Caco-2 (cell line): ENCODE results near the gene EPX. TPM values are rescaled to one million over a fixed set of nuclear protein-coding genes. Genes with fewer than 3 reads are reported as not detected.

Experiments
- BruUV-seq: library from RNA; stranded (reverse); fragments of 400-500 nt; replicated peaks from 2 replicates; lab custom pipeline; 2021; lab: Mats Ljungman, UMichigan
- CTCF ChIA-PET: fragments of 300-600 bp; sonication (Branson Sonifier 250); formaldehyde crosslinking; loops from one replicate; lab custom pipeline; 2022; ENCODE audit warnings: antibody characterized with exemption; lab: Charles Lee
- POLR2A ChIA-PET: fragments of 300-600 bp; sonication (Branson Sonifier 250); formaldehyde crosslinking; loops from one replicate; lab custom pipeline; 2022; ENCODE audit warnings: antibody characterized with exemption; lab: Charles Lee
- DNase-seq, 2 experiments: peaks; one replicate each; pipeline versions ENCODE4 v3.0.0 to v3.0.0-alpha.2; 2020 to 2022
- H3K27me3 ChIP-seq: replicated peaks from 2 replicates; pipeline ENCODE4 v1.6.0; 2011; ENCODE audit warnings: low read length; ENCODE audit not compliant: control insufficient read depth, insufficient read depth
- H3K36me3 ChIP-seq: 2 replicates; pipeline ENCODE4 v1.5.1; 2011; ENCODE audit warnings: low read length; ENCODE audit not compliant: control insufficient read depth, insufficient read depth
- H3K4me1 ChIP-seq: fragments of 250-450 bp; sonication (Bioruptor Pico); 2 replicates; pipeline ENCODE4 v1.5.1; 2020; ENCODE audit warnings: mild to moderate bottlenecking
- H3K4me3 ChIP-seq: 2 replicates; pipeline ENCODE4 v1.5.1; 2011; ENCODE audit warnings: low read depth, mild to moderate bottlenecking, control low read depth, low read length
- H3K9me3 ChIP-seq: fragments of 250-450 bp; sonication (Bioruptor Pico); 2 replicates; pipeline ENCODE4 v1.5.1; 2020; ENCODE audit warnings: mild to moderate bottlenecking, moderate library complexity
- H3K27ac Mint-ChIP-seq: one replicate; pipeline ENCODE4 v1.8.0; 2022; ENCODE audit warnings: mixed read lengths; ENCODE audit not compliant: unreplicated experiment
- H3K27me3 Mint-ChIP-seq: one replicate; pipeline ENCODE4 v1.8.0; 2022; ENCODE audit warnings: mixed read lengths; ENCODE audit not compliant: insufficient read depth, unreplicated experiment
- H3K36me3 Mint-ChIP-seq: one replicate; pipeline ENCODE4 v1.8.0; 2022; ENCODE audit warnings: mild to moderate bottlenecking, mixed read lengths; ENCODE audit not compliant: insufficient read depth, unreplicated experiment
- H3K4me1 Mint-ChIP-seq: one replicate; pipeline ENCODE4 v1.8.0; 2022; ENCODE audit warnings: low read depth, mixed read lengths; ENCODE audit not compliant: unreplicated experiment
- H3K4me3 Mint-ChIP-seq: one replicate; pipeline ENCODE4 v1.8.0; 2022; ENCODE audit warnings: mild to moderate bottlenecking, moderate library complexity, mixed read lengths; ENCODE audit not compliant: unreplicated experiment
- H3K9me3 Mint-ChIP-seq: one replicate; pipeline ENCODE4 v1.8.0; 2022; ENCODE audit warnings: mixed read lengths; ENCODE audit not compliant: unreplicated experiment
- intact Hi-C: fragments of 100-400 bp; cut with micrococcal nuclease; formaldehyde crosslinking; loops from one replicate; pipeline ENCODE4 v1.10.0; 2022; ENCODE audit not compliant: unreplicated experiment
- total RNA-seq: library from RNA; stranded (reverse); gene quantifications from 2 replicates; pipeline ENCODE4 v1.2.3, GENCODE V29; 2022
- TF ChIP-seq, protein P1 (sequence below), 2 experiments: fragments of 200-600 bp in 1 of 2; IDR thresholded peaks; 1 replicate in 1 of 2; 2 replicates in 1 of 2; pipeline versions ENCODE4 v1.5.1 to v1.8.0; 2011 to 2022; ENCODE audit warnings: antibody characterized with exemption in 1 of 2, control low read depth in 1 of 2, inconsistent platforms in 1 of 2, low read depth in 1 of 2, low read length in 1 of 2, mild to moderate bottlenecking in 1 of 2, moderate library complexity in 1 of 2; ENCODE audit not compliant: insufficient read depth in 1 of 2, severe bottlenecking in 1 of 2, unreplicated experiment in 1 of 2

EPX gene
- total RNA-seq, 1 experiment from 2014 or later: not detected

DNA sequence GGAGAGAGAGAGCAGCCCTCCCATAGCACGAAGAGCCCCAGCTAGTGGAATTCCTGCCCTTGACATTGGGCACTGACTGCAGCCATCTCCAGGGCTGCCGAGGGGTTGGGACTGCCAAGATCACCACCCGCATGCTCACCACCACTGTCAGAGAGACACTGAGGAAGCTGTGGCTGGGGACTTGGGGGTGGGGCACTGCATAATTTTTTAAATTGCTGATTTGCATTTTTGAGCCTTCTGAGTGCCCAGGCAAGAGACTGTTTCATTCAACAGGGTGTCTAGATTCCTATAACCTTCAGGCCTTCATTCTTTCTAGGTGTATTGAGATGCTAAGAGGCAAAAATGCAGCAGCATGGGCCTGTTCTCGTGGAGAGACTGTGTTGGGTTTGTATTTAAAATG lies 9.0 kb upstream of the EPX start:
- Mint-ChIP-seq H3K4me1 (no peaks in the 10 kb centered on the region), H3K9me3 (no peaks in the 10 kb centered on the region), H3K4me3 (no peak overlapping the region), H3K36me3 (no peaks in the 10 kb centered on the region), H3K27ac (no peak overlapping the region), H3K27me3 (peaks cover 10% of the 10 kb centered on the region)
- POLR2A ChIA-PET: no interaction called here
- no peaks in the 10 kb centered on the region for H3K9me3 ChIP-seq
- no TSS peak for BruUV-seq
- no peak for DNase-seq
- no peaks in the 10 kb centered on the region for H3K27me3 ChIP-seq
- CTCF ChIA-PET: interaction anchor here (0.7 to 1.1 kb wide), 2 partner anchors 10 to 63 kb away, joined by 4 to 5 read pairs; no protein-coding TSS in a partner anchor
- H3K4me1 ChIP-seq: no peaks in the 10 kb centered on the region
- no peaks in the 10 kb centered on the region for H3K36me3 ChIP-seq
- TF ChIP-seq, protein P1, sequence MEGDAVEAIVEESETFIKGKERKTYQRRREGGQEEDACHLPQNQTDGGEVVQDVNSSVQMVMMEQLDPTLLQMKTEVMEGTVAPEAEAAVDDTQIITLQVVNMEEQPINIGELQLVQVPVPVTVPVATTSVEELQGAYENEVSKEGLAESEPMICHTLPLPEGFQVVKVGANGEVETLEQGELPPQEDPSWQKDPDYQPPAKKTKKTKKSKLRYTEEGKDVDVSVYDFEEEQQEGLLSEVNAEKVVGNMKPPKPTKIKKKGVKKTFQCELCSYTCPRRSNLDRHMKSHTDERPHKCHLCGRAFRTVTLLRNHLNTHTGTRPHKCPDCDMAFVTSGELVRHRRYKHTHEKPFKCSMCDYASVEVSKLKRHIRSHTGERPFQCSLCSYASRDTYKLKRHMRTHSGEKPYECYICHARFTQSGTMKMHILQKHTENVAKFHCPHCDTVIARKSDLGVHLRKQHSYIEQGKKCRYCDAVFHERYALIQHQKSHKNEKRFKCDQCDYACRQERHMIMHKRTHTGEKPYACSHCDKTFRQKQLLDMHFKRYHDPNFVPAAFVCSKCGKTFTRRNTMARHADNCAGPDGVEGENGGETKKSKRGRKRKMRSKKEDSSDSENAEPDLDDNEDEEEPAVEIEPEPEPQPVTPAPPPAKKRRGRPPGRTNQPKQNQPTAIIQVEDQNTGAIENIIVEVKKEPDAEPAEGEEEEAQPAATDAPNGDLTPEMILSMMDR (IDR thresholded peaks at IDR 0.05; ENCODE audit: insufficient read depth in 1 of 2, low read depth in 1 of 2, low read length in 1 of 2, severe bottlenecking in 1 of 2, unreplicated experiment in 1 of 2): no peak
- H3K4me3 ChIP-seq: no peak overlapping the region
- intact Hi-C loops: no loop called here

DNA sequence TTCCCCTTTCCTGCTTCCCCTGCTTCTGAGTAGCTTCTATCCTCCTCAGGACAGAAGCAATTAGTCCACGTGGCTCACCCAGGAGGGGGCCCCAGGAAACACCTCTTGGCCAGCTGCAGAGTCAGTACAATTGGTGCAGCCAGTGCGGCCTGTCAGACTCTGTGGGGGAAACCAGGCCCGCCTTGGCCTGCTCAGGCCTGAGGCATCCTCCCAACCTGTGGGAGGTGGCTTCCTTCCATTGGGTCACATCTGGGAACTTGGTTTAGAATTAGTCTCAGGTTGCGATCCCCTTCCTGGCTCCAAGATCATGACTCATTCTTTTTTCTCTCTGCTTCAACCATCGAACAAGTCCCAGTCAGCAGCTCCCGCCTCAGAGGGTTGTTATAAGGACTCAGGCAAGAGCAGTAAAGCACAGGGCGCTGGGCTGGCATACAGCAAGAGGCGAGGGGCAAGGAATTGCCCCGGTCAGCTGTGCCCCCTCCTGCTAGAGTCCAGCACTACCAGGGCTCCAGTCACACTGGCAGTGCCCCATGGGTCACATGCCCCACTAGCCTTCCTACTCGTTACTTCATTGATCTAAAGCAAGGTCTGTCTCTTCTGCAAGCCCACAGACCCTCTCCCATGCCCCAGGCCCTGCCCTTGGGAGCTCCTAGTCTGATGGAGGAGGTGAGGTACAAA lies 8.1 kb upstream of the EPX start:
- intact Hi-C loops: no loop called here
- Mint-ChIP-seq H3K36me3 (no peaks in the 10 kb centered on the region), H3K4me3 (no peak overlapping the region), H3K9me3 (no peaks in the 10 kb centered on the region), H3K4me1 (no peaks in the 10 kb centered on the region), H3K27me3 (peaks cover 10% of the 10 kb centered on the region), H3K27ac (no peak overlapping the region)
- no peaks in the 10 kb centered on the region for H3K36me3 ChIP-seq
- H3K4me3 ChIP-seq: no peak overlapping the region
- H3K27me3 ChIP-seq: no peaks in the 10 kb centered on the region
- CTCF ChIA-PET: interaction anchor here (0.6 to 1.1 kb wide), 2 partner anchors 9 to 176 kb away, joined by 5 read pairs; no protein-coding TSS in a partner anchor
- no peaks in the 10 kb centered on the region for H3K9me3 ChIP-seq
- H3K4me1 ChIP-seq: no peaks in the 10 kb centered on the region
- POLR2A ChIA-PET: no interaction called here
- BruUV-seq: no TSS peak
- DNase-seq: no peak
- TF ChIP-seq, protein P1 (IDR thresholded peaks at IDR 0.05; ENCODE audit: insufficient read depth in 1 of 2, low read depth in 1 of 2, low read length in 1 of 2, severe bottlenecking in 1 of 2, unreplicated experiment in 1 of 2): no peak

DNA sequence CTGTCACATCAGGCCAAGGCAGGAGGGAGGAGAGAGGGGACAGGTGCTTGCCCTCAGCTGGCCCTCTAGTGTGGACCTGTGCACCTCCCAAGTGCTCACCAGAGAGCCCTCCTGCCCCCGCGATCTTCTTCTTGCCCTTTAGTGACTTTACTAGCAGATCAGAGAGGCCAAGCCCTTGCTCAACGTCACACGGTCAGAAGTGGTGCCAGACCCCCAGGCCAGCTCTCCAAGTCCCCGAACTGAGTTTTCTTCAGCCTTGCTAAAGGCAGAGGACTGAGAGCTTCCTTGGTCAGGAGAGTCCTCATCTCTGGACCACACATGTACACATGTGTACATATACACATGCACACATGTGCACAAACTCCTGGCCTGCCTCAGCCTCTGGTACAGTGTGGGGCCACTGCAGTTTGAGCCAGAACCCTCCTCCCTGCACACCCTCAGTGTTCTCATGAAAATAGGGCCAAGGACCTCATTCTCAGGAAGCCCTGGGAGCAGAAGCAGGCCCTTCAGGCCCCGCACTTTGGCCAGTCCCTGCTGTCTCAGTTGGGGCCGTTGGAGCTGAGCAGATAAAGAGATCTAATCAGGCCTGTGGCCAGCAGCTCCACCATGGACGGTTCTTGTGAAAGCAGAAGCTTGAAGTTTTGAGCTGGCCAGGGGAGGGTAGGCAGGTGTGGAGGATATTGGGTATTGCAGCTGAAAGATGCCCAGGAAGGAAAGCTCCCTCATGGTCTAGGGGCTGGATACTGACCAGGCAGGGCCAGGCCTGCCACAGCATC lies 7.4 kb upstream of the EPX start:
- Histone ChIP-seq H3K27me3 (no peaks in the 10 kb centered on the region), H3K36me3 (no peaks in the 10 kb centered on the region), H3K4me1 (no peaks in the 10 kb centered on the region), H3K9me3 (no peaks in the 10 kb centered on the region), H3K4me3 (no peak overlapping the region)
- TF ChIP-seq, protein P1 (IDR thresholded peaks at IDR 0.05; ENCODE audit: insufficient read depth in 1 of 2, low read depth in 1 of 2, low read length in 1 of 2, severe bottlenecking in 1 of 2, unreplicated experiment in 1 of 2): no peak
- Mint-ChIP-seq H3K27ac (no peak overlapping the region), H3K36me3 (no peaks in the 10 kb centered on the region), H3K4me1 (no peaks in the 10 kb centered on the region), H3K9me3 (no peaks in the 10 kb centered on the region), H3K4me3 (no peak overlapping the region), H3K27me3 (peaks cover 10% of the 10 kb centered on the region)
- DNase-seq: no peak
- ChIA-PET CTCF (no interaction called here), POLR2A (no interaction called here)
- intact Hi-C loops: no loop called here
- no TSS peak for BruUV-seq
